Progenitor cell of endocrine pancreas (in vitro differentiated cells): ENCODE measurements around the gene PPARGC1A. TPM values are rescaled to one million over a fixed set of nuclear protein-coding genes. Genes with fewer than 3 reads are reported as not detected.

ENCODE experiments used
- DNase-seq: peaks from one replicate; pipeline ENCODE4 v3.0.0; 2021; ENCODE audit warnings: low spot score; ENCODE audit not compliant: unreplicated experiment
- H3K27ac Mint-ChIP-seq: 2 replicates; pipeline ENCODE4 v1.8.0; 2021; ENCODE audit warnings: mild to moderate bottlenecking, moderate library complexity, mixed read lengths
- H3K27me3 Mint-ChIP-seq: 2 replicates; pipeline ENCODE4 v1.8.0; 2021; ENCODE audit warnings: mixed read lengths
- H3K36me3 Mint-ChIP-seq: 2 replicates; pipeline ENCODE4 v1.8.0; 2022; ENCODE audit warnings: mixed read lengths; ENCODE audit not compliant: insufficient read depth
- H3K4me1 Mint-ChIP-seq: 2 replicates; pipeline ENCODE4 v1.8.0; 2021; ENCODE audit warnings: low read depth, mixed read lengths
- H3K4me3 Mint-ChIP-seq: 2 replicates; pipeline ENCODE4 v1.8.0; 2021; ENCODE audit warnings: low read depth, mild to moderate bottlenecking, moderate library complexity, mixed read lengths
- H3K9me3 Mint-ChIP-seq: 2 replicates; pipeline ENCODE4 v1.8.0; 2021; ENCODE audit warnings: low read depth, mixed read lengths
- CTCF ChIP-seq: fragments of 200-600 bp; sonication (generic); IDR thresholded peaks from one replicate; pipeline ENCODE4 v1.5.0; 2021; ENCODE audit warnings: antibody characterized with exemption, mild to moderate bottlenecking; ENCODE audit not compliant: unreplicated experiment
- total RNA-seq: library from RNA; stranded (reverse); gene quantifications from 2 replicates; pipeline ENCODE4 v1.2.1, GENCODE V29; 2021

Gene PPARGC1A
- total RNA-seq, 1 donor from 2014 or later: 0.93 TPM

GRCh38 chr4:23921447-23921845 lies 31.6 kb upstream of the PPARGC1A start:
- peaks cover 4% of the 10 kb centered on the region for H3K4me1 Mint-ChIP-seq
- no peaks in the 10 kb centered on the region for H3K9me3 Mint-ChIP-seq
- H3K36me3 Mint-ChIP-seq: no peaks in the 10 kb centered on the region
- no peak for DNase-seq
- no peak overlapping the region for H3K27ac Mint-ChIP-seq
- no peak overlapping the region for H3K4me3 Mint-ChIP-seq
- no peaks in the 10 kb centered on the region for H3K27me3 Mint-ChIP-seq
- no peak for TF ChIP-seq CTCF

GRCh38 chr4:23920716-23921446 lies 31.0 kb upstream of the PPARGC1A start:
- peaks cover 4% of the 10 kb centered on the region for H3K4me1 Mint-ChIP-seq
- no peak for TF ChIP-seq CTCF
- no peaks in the 10 kb centered on the region for H3K36me3 Mint-ChIP-seq
- no peaks in the 10 kb centered on the region for H3K27me3 Mint-ChIP-seq
- H3K9me3 Mint-ChIP-seq: no peaks in the 10 kb centered on the region
- no peak for DNase-seq
- no peak overlapping the region for H3K4me3 Mint-ChIP-seq
- no peak overlapping the region for H3K27ac Mint-ChIP-seq

GRCh38 chr4:23920296-23920695 lies 30.4 kb upstream of the PPARGC1A start:
- Mint-ChIP-seq H3K36me3 (no peaks in the 10 kb centered on the region), H3K27ac (no peak overlapping the region), H3K4me1 (peaks cover 4% of the 10 kb centered on the region), H3K9me3 (no peaks in the 10 kb centered on the region), H3K27me3 (no peaks in the 10 kb centered on the region), H3K4me3 (no peak overlapping the region)
- TF ChIP-seq CTCF: no peak
- no peak for DNase-seq

- no peak for DNase-seq
- H3K36me3 Mint-ChIP-seq: no peaks in the 10 kb centered on the region
Measured at GRCh38 chr4:23916282-23916681, 26.4 kb upstream of the PPARGC1A start.

DNA sequence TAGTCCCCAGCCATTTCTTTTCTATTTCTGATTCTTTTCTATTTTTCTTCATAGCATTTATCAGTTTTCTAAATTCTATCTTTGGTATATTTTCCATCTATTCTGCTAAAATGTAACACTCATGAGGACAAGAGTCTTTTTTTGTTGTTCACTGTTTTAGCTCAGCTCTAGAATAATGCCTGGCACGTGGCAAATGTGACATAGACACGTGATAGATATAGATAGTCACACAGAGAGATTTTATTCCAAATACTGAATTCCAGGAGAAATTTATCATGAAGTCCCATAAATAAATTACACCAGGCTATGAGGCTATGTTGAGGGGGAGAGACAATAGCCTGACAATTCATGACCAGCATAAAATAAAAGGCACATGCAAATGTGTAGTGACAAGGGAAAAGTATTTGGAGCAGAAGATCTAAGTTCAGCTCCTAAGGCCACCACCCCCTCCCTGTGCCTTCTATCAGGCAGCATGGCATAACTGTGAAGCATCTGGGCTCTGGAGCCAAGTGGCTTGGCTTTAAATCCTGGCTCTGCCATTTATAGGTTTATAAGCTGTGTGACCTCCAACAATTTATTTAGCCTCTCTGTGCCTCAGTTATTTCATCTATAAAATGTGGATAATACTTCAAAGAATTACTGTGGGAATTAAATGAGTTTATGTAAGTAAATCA lies 25.7 kb upstream of the PPARGC1A start:
- H3K4me1 Mint-ChIP-seq: no peaks in the 10 kb centered on the region
- H3K36me3 Mint-ChIP-seq: no peaks in the 10 kb centered on the region
- TF ChIP-seq CTCF: no peak
- H3K4me3 Mint-ChIP-seq: no peak overlapping the region
- H3K27me3 Mint-ChIP-seq: no peaks in the 10 kb centered on the region
- no peak overlapping the region for H3K27ac Mint-ChIP-seq
- H3K9me3 Mint-ChIP-seq: no peaks in the 10 kb centered on the region
- no peak for DNase-seq

More at GRCh38 chr4:23916282-23916681, 26.4 kb upstream of the PPARGC1A start:
- no peak overlapping the region for H3K4me3 Mint-ChIP-seq
- H3K27ac Mint-ChIP-seq: no peak overlapping the region
- H3K4me1 Mint-ChIP-seq: peaks cover under 1% of the 10 kb centered on the region
- no peaks in the 10 kb centered on the region for H3K9me3 Mint-ChIP-seq
- TF ChIP-seq CTCF: no peak
- no peaks in the 10 kb centered on the region for H3K27me3 Mint-ChIP-seq
